Heart left ventricle (tissue), 13 donors: Measurements from ENCODE around the gene PMPCB.
"Not testable (repeated sequence)": the region's sequence is repeated elsewhere in the genome, so short reads cannot be mapped to it uniquely, and the experiment has no call there.

Source experiments
- POLR2A ChIP-seq, 2 donors: fragments of 450-650 bp; IDR thresholded peaks; one replicate each; pipeline ENCODE4 v1.6.1; 2017; ENCODE audit warnings: antibody characterized with exemption in 2 of 2, mild to moderate bottlenecking in 2 of 2, moderate library complexity in 2 of 2
- TF ChIP-seq, protein P1 (sequence below), 12 donors: fragments of 200-600 bp; sonication (generic) in 4 of 12; IDR thresholded peaks; one replicate each; pipeline versions ENCODE4 v1.5.0 to v1.8.0; 2018 to 2022; ENCODE audit warnings: antibody characterized with exemption in 12 of 12, mild to moderate bottlenecking in 5 of 12
- donor health status: ischemic (EF 13 %, LVEDD 7.1; RV severe dilation, severe dysfunction).
- donor health status: DM: no; HTN: yes; CAD: no.
- donor health status: DM: no; HTN: no; CAD: no.
- donor health status: ischemic (EF 25% LVEDD 6.9; RV normal size, moderate dysfunction).
- donor health status: ischemic (EF 25% LVEDD 5.7; RV mildly dilated, moderate dysfunction).
- donor health status: ischemic (EF 35%, LVEDD 5.7; RV mildly dilated, moderate dysfunction).
- donor health status: nonischemic (EF 11% LVEDD 7.7; RV severe dilation, severe dysfunction).
- donor health status: DM: yes; HTN: yes; CAD: no.
- donor health status: PGD.
- donor health status: ischemic (EF 29% LVEDD 5.4; RV normal size, mild dysfunction).
- donor health status: nonischemic (EF 23%, LVEDD 6.1; RV moderate dilation, normal function).

DNA sequence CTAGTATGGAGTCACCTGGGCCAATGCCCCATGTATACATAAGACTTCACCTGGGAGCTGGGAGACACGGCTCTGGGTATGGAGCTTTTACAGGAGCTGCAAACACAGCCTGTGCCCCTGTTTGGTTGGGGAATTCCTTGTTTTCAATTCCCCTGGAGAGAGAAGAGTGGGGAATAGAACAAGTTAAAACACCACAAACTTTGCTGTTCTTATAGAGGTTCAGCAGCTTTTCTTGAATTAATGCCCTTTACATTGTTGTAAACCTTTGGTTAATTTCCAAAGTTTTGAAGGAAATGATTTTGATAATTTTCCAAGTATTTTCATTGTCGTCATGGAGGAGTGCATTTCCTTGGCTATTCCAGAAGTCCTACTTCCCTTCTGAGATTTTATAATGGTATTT lies 19.0 kb upstream of the PMPCB start:
- TF ChIP-seq, protein P1, sequence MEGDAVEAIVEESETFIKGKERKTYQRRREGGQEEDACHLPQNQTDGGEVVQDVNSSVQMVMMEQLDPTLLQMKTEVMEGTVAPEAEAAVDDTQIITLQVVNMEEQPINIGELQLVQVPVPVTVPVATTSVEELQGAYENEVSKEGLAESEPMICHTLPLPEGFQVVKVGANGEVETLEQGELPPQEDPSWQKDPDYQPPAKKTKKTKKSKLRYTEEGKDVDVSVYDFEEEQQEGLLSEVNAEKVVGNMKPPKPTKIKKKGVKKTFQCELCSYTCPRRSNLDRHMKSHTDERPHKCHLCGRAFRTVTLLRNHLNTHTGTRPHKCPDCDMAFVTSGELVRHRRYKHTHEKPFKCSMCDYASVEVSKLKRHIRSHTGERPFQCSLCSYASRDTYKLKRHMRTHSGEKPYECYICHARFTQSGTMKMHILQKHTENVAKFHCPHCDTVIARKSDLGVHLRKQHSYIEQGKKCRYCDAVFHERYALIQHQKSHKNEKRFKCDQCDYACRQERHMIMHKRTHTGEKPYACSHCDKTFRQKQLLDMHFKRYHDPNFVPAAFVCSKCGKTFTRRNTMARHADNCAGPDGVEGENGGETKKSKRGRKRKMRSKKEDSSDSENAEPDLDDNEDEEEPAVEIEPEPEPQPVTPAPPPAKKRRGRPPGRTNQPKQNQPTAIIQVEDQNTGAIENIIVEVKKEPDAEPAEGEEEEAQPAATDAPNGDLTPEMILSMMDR (IDR thresholded peaks at IDR 0.05), result not testable (repeated sequence)
- TF ChIP-seq POLR2A (IDR thresholded peaks at IDR 0.05), result not testable (repeated sequence)
